Glomerular visceral epithelial cell (primary cell): ENCODE data around the gene KSR1.
"Not testable (repeated sequence)": the region's sequence is repeated elsewhere in the genome, so short reads cannot be mapped to it uniquely, and the experiment has no call there.

ENCODE experiments used
- DNase-seq: peaks from one replicate; pipeline ENCODE4 v3.0.0-alpha.2; 2016; ENCODE audit errors: extremely low spot score

Gene KSR1

DNA sequence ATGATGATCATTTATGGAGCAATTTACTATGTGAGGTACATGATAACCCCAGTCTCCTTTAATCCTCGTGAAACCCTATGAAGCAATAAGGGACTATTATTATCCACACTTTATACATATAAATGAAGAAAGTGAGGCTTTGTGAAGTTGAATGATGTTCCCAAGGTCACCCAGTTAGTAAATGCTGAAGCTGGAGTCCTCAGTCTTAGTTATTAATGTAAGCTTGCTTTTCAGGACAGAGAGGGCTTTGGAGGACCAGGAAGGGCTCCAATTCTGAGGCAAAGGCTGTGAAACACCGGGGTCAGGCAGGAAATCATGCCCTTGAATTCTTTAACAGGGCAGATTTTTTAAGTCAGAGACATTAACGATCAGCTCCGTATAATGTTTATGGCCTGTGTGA is 36.8 kb downstream of the KSR1 start:
- no peak for DNase-seq

- peak; percentile 48 for DNase-seq
Measured at GRCh38 chr17:27494192-27495091, 38.2 kb downstream of the KSR1 start.

GRCh38 chr17:27495460-27495859 is 39.2 kb downstream of the KSR1 start:
- peak; percentile 63 for DNase-seq

DNA sequence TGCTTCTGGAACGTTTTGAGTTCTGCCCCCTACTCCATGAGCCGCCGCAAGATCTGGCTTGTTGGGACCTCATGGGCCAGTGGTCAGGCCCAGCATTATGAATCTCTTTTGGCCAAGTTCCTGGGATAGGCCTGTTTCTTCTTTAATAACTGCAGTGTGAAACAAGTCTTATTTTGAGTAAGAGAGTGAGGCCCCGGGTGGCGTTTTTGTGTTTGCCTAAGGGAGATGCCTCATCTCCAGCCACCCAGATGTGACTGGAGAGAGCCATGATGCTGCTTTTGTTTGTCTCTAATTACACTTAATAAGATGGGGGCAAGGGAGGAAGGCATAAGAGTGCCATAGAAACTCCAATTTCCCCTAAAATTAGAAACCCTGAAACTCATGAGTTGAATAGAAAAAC is 39.8 kb downstream of the KSR1 start:
- no peak for DNase-seq

- peak; percentile 63 for DNase-seq
Measured at GRCh38 chr17:27496437-27496943, 40.2 kb downstream of the KSR1 start.

- no peak for DNase-seq
Measured at GRCh38 chr17:27496971-27497370, 40.7 kb downstream of the KSR1 start.

GRCh38 chr17:27497696-27498095 is 41.4 kb downstream of the KSR1 start:
- DNase-seq: no peak

DNA sequence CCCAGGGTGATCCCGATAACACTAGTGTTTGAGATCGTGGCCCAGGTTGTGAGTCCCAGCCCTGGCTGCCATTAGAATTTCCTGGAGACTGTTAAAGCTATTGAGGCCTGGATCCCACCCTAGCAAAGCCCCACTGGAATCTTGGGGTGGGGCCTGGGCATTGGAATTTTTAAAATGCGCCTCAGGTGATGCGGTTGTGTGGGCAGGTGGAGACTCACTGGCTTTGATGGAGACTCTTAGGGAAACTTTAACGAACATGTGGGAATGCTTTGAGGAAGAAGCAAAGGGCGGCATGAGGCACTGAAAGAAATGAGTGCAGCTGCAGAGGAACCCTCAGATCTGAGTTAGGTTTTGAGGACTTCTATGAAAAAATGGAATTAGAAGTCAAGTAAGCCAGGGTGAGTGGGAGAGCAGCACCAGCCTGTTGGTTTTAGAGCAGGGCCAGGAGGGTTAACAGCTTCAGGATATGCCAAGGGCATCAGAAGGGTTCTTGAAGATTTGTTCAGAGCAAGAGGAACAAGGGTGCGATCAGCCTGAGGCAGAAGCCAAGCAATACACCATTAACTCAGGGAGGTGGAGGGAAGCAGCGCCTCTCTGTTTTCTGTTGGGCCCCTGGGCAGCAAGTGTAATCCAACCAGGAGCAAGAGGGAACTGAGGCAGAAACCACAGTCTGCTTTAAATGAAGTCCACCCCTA is 42.5 kb downstream of the KSR1 start:
- DNase-seq: no peak

DNA sequence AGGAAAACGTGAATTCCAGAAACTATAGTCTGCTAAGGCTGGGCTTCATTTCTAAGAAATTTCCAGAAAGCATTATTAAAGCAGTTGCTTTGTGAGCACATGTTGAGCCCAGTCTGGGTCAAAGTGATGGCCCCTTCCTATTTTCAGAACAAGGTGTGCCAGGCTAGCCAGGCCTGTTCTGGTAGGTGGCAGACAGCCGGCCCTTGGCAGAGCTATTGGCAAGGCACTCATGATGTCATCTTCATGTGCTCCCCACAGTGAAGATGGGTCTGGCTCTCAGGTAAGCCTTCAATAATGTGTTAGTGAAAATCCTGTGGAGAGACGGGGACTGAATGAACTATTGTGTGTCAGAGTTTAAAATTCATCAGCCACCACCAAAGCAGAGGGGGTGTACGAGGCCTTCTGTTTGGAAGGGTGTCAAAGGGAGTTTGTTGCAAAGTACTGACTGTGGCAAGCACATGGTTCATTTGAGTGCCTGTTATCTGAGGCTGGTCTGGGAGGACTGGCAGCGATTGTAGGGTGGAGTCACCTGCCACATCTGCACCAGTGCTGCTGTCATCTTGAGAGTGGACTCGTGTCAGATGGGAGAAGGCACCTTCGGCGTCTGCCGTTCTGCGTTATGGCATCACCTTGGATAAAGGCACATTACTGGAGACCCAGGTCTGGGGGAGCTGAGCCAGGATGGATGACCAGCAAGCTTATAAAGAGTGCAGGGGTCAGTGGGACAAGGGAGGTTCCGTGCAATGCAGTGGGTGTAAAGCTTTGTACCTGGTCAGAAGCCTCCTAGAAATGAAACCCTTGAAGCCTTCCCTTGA is 43.4 kb downstream of the KSR1 start:
- no peak for DNase-seq

DNA sequence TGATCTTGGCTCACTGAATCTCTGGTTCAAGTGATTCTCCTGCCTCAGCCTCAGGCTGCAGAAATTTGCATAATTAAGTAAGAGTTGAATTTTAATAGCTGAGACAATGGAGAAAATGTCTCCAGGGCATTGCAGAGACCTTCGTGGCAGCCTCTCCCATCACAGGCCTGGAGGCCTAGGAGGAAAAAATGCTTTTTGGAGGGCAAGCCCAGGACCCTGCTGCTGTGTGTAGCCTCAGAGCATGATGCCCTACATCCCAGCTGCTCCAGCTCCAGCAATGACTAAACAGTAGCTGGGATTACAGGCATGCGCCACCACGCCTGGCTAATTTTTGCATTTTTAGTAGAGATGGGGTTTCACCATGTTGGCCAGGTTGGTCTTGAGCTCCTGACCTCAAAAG is 45.1 kb downstream of the KSR1 start:
- not testable (repeated sequence) for DNase-seq

GRCh38 chr17:27502526-27503324 is 46.5 kb downstream of the KSR1 start:
- peak; percentile 81 for DNase-seq

DNA sequence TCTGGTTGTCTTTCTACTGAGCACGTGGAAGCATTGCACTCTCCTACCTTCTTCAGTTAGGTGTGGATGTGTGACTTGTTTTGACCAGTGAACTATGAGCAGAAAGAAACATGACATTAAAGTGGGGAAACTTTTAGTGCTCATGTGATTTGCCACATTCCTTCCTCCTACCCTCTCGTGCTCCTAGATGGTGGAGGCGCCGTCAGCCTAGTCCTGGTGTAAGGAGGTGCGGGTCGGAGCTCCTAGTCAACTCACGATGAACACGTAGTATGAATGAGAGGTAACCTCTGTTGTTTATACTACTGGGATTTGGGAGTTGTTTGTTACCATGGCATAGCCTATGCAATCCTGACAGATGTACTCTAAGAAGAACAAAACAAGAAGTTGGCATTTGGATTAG is 47.4 kb downstream of the KSR1 start:
- DNase-seq: no peak

DNA sequence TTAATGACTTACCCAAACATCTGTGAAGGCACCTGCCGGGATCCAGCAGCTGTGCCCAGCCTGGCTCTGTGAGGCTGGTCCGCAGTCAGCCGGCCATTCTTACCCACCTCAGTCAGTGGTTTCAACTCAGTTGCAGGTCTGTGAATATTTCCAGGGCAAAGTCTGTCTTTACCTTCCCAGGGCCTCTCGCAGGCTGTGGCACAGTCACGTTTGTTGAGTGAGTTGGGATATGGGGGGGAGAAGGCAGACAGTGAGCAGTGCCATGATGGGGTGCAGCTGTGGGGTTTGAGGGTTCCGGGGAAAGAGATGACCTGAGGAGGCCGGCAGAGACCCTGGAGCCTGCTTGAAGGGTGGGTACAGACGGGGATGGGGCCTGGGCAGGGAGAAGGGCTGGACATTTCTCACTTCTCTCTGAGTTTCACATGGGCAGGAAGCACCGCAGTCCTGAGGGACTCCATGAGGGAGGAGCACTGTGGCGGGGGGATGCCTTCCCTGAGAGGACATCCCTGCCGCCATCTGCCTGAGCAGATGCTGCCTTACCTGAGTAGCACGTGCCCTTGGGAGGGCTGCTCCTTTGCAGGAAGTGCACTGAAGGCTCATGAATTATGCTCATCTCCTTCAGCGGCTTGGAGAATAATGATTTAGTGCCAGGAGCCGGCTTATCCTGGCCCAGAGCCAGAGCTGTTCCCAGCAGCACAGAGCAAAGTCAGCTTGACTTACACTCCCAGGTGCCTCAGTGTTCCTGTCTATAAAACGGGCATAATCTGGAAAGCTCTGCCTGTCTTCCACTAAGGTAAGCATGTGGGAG is 48.1 kb downstream of the KSR1 start:
- DNase-seq: no peak

- peak; percentile 50 for DNase-seq
Measured at GRCh38 chr17:27506348-27507218, 50.3 kb downstream of the KSR1 start.

GRCh38 chr17:27511168-27511883 is 55.1 kb downstream of the KSR1 start:
- no peak for DNase-seq

DNA sequence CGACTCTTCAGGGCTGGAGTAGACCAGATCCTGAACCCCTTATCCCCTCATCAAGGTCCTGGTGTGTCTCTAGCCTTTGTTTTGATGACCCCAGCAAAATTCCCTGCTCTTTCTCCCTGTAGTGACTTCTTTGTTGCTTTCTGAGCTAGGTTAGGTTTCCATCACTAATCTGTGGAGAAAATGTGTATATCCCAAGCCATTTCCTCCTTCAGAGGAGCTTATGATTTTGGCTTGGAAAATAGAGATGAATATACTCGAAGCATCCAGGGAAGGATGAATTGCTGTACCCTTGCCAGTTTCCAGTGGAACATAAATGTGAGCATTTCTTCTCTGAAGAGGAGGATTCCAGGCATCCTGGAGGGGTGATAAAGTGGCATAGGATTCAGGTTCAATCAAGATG is 55.8 kb downstream of the KSR1 start:
- DNase-seq: no peak

- DNase-seq: no peak
Measured at GRCh38 chr17:27512511-27513346, 56.5 kb downstream of the KSR1 start.

DNA sequence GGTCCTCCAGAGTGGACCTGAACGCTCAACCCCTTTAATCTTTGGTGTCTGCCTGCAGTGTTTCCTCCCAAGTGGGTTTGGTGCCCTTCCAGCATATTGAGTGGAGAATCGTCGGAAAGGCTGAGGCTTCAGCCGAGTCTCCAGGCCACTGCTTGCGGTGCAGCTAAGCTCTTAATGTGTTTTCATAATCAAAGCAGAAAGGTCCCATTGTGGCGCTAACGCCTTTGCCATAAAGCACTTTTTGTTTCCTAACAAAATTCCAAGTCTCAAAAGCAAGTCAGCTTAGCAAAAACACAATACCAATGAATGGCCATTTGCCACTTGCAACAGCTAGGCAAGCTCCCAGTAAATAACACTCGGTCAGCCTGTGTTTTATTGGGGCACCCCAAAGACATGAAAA is 57.6 kb downstream of the KSR1 start:
- no peak for DNase-seq
